AG04449 (cell line): ENCODE measurements around the gene PNMA1.

Experiments
- CTCF ChIA-PET: fragments of 350-600 bp; formaldehyde crosslinking; extraction: SDS; loops from one replicate; lab custom pipeline; 2021; ENCODE audit warnings: antibody characterized with exemption; lab: Yijun Ruan, JAX
- POLR2A ChIA-PET: fragments of 400-600, 350-600 bp; formaldehyde crosslinking; extraction: SDS; loops from one replicate; lab custom pipeline; 2020; ENCODE audit warnings: antibody characterized with exemption, inconsistent platforms; lab: Yijun Ruan, JAX
- DNase-seq: peaks from one replicate; pipeline ENCODE4 v3.0.0-alpha.2; 2010; ENCODE audit warnings: low read depth, low spot score
- H3K4me3 ChIP-seq: 2 replicates; pipeline ENCODE4 v1.5.1; 2011; ENCODE audit warnings: low read depth, mild to moderate bottlenecking, control low read depth, low read length
- TF ChIP-seq, protein P1 (sequence below): IDR thresholded peaks from one replicate; pipeline ENCODE4 v1.5.1; 2011; ENCODE audit warnings: mild to moderate bottlenecking, moderate library complexity, low read length, control low read depth, inconsistent platforms; ENCODE audit not compliant: insufficient read depth; ENCODE audit errors: missing control alignments

PNMA1 gene

DNA sequence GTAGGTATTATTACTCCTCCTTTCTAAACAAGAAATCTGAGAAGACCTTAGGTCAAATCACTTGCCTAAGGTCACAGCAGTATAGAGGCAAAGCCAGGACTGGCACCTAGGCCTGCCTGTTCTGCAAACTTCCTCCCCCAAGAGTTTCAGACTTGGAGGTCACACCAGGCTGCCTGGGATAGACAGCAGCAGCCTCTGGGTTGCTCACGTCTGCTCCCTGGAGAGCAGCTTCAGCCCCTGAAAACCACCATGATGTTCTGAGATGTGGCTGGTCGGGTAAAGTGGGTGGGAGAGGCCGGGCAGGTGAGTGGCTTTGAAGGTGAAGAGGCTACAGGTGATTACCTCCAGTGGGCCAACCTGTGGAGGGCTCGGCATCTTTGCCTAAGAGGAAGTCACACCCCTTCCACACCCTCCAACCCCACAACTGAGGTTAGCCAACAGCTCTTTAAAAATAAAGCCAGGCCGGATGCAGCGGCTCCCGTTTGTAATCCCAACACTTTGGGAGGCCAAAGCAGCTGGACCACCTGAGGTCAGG lies 37.0 kb upstream of the PNMA1 start:
- CTCF ChIA-PET: interaction anchor here (1.1 to 4.9 kb wide), 2 partner anchors 10 to 46 kb away, joined by 3 to 21 read pairs; no protein-coding TSS in a partner anchor

DNA sequence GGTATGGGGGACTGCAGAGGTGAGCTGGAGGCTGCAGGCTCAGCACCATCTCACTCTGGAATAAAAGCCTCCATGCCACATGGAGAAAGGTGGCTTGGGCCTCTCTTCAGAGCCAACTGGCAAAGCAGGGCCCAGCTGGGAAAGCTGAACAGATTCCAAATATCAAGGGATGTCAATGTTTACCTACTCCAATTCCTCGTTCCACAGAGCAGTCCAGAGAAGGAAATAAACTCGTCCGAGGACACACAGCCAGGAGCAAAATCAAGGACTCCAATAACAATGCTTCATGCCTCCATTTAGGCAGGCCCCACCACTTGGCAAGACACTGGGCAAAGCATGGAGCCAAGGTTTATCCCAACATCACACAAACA lies 36.3 kb upstream of the PNMA1 start:
- ChIA-PET POLR2A (no interaction called here), CTCF (interaction anchor here (1.3 to 4.9 kb wide), 4 partner anchors 8 to 23 kb away, joined by 4 to 21 read pairs (median 6); no protein-coding TSS in a partner anchor)
- TF ChIP-seq, protein P1, sequence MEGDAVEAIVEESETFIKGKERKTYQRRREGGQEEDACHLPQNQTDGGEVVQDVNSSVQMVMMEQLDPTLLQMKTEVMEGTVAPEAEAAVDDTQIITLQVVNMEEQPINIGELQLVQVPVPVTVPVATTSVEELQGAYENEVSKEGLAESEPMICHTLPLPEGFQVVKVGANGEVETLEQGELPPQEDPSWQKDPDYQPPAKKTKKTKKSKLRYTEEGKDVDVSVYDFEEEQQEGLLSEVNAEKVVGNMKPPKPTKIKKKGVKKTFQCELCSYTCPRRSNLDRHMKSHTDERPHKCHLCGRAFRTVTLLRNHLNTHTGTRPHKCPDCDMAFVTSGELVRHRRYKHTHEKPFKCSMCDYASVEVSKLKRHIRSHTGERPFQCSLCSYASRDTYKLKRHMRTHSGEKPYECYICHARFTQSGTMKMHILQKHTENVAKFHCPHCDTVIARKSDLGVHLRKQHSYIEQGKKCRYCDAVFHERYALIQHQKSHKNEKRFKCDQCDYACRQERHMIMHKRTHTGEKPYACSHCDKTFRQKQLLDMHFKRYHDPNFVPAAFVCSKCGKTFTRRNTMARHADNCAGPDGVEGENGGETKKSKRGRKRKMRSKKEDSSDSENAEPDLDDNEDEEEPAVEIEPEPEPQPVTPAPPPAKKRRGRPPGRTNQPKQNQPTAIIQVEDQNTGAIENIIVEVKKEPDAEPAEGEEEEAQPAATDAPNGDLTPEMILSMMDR: no peak
- H3K4me3 ChIP-seq: no peak overlapping the region
- no peak for DNase-seq

More for the DNA sequence above, 37.0 kb upstream of the PNMA1 start:
- POLR2A ChIA-PET: no interaction called here
- no peak overlapping the region for H3K4me3 ChIP-seq
- no peak for DNase-seq
- TF ChIP-seq, protein P1: no peak

DNA sequence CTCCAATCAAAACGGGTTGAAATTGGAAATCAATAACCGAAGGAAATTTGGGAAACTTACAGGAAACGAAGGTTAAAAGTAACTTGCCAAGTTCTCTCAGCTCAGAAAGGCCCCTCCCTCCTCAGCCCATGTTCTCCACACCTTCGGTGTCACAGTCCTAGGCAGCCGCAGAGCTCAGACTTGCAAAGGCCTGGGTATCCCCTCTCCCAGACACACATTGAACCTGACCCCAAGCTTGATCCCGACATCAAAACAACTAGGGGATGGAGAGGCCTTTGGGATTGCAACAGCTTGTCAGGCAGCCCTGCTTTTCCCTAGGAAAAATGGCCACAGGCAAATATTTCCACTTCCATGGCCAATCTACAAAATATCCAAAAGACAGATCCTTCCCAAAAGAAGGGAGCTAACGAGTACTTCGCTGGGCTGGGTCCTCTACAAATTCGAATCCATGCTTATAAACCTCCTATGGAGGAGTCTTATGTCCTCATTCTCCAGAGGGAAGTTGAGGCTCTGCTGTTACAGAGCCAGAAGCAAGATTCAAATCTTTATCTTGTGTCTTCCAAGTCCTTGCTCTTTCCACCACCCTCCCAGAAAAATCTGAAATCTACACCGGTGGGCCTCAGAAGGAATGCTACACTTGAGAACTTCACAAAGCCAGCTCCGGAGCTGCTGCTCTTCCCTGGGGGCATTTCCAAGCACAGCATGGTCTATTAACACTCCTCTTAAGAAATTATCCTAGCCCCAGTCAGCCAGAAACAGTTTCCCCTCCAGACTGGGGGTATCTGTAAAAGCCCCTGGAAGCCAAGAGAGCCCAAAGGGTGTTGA lies 35.7 kb upstream of the PNMA1 start:
- ChIA-PET POLR2A (no interaction called here), CTCF (interaction anchor here (1.3 to 1.7 kb wide), 4 partner anchors 9 to 22 kb away, joined by 3 to 6 read pairs (median 5); a partner anchor contains a TSS)
- H3K4me3 ChIP-seq: no peak overlapping the region
- TF ChIP-seq, protein P1: no peak
- no peak for DNase-seq

DNA sequence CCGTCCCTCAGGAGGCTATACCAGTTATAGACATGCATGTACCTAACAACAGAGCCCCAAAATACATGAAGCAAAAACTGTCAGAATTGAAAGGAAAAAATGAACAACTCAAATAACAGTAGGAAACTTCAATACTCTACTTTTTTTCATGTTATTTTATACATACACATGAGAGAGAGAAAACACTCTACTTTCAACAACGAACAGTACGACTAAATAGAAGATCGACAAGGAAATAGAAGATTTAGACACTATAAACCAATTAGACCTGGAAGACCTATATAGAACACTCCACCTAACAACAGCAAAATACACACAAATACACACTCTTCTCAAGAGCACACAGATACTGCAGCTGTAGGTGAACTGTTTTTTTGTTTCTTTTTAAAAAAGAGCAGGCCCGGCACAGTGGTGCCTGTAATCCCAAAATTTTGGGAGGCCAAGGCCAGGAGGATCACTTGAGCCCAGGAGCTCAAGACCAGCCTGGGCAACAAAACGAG lies 34.7 kb upstream of the PNMA1 start:
- H3K4me3 ChIP-seq: no peak overlapping the region
- POLR2A ChIA-PET: no interaction called here
- CTCF ChIA-PET: interaction anchor here (0.6 to 1.5 kb wide), 4 partner anchors 11 to 20 kb away, joined by 3 to 6 read pairs (median 4); a partner anchor contains a TSS
- DNase-seq: no peak
- TF ChIP-seq, protein P1: no peak

DNA sequence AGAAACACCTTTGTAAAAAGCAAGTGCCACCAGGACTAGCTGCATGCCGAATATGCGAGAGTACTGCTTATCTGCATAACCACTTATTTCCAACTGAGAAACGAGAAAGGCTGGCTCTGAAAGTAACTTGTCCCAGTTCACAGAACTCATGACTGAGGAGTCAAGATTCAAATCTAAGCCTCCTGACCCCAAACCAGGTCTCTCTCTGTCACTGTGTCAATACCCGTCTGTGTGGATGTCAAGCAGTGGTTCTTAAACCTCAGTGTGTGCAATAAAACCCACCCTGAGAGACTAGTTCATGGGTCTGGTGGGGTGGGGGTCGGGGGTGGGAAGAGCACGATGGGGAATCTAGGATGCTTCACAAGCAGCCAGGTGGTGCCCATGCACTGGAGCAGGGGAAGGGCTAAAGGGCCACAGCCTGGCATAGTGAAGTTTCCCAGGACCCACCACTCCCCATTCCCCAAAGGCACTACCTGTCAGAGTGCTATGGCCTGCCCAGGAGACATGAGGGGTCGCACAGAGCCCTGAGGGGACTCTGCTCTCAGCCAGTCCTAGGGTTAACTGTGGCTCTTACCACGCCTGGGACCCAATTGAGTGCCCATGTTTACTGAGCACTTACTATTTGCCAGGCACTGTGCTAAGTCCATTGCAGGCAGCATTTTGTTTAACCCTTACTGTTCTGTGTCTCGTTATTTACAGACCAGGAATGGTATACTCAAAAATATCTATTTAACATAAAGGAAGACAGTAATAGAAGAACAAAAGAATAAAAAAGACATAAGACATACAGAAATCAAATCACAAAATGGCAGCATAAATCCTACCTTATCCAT lies 33.4 kb upstream of the PNMA1 start:
- ChIA-PET CTCF (interaction anchor here (0.7 to 11.3 kb wide), 5 partner anchors 8 to 19 kb away, joined by 3 to 170 read pairs (median 4); a partner anchor contains a TSS), POLR2A (no interaction called here)
- no peak for DNase-seq
- TF ChIP-seq, protein P1: no peak
- no peak overlapping the region for H3K4me3 ChIP-seq
